Gastrocnemius medialis (tissue), 4 donors: ENCODE measurements around the gene NT5DC3. TPM values are rescaled to one million over a fixed set of nuclear protein-coding genes. Genes with fewer than 3 reads are reported as not detected.
A peak's percentile ranks its signal among the peaks of the same experiment; 100 is the strongest.

Experiments
- ATAC-seq, 2 donors: fragments of 150-250 bp; one replicate each; pipeline ENCODE4 v1.9.1; 2016
- DNase-seq, 2 donors: peaks; one replicate each; pipeline ENCODE4 v3.0.0-alpha.2; 2019
- H3K27ac ChIP-seq, 4 donors: fragments of 200-600 bp; sonication (generic); 1 replicate in 1 of 4; 2 replicates in 3 of 4; pipeline ENCODE4 v1.5.1; 2016 to 2018; ENCODE audit warnings: mild to moderate bottlenecking in 2 of 4, moderate library complexity in 1 of 4
- H3K27me3 ChIP-seq, 3 donors: fragments of 200-600 bp; sonication (generic) in 2 of 3; 1 replicate in 1 of 3; 2 replicates in 2 of 3; pipeline versions ENCODE4 v1.5.1 to v1.6.0; 2016 to 2019; ENCODE audit warnings: mild to moderate bottlenecking in 1 of 3, moderate library complexity in 1 of 3
- H3K36me3 ChIP-seq, 2 donors: fragments of 200-600 bp; sonication (generic) in 1 of 2; one replicate each; pipeline ENCODE4 v1.5.1; 2017 to 2018
- H3K4me1 ChIP-seq, 2 donors: fragments of 200-600 bp; sonication (generic) in 1 of 2; one replicate each; pipeline ENCODE4 v1.5.1; 2016 to 2017; ENCODE audit warnings: mild to moderate bottlenecking in 2 of 2
- H3K4me3 ChIP-seq, 4 donors: fragments of 200-600 bp; sonication (generic) in 3 of 4; 1 replicate in 1 of 4; 2 replicates in 3 of 4; pipeline ENCODE4 v1.5.1; 2016 to 2019; ENCODE audit warnings: mild to moderate bottlenecking in 2 of 4
- H3K9me3 ChIP-seq, 3 donors: fragments of 200-600 bp; sonication (generic) in 2 of 3; 1 replicate in 1 of 3; 2 replicates in 2 of 3; pipeline ENCODE4 v1.5.1; 2016 to 2019
- CTCF ChIP-seq, 5 experiments: fragments of 450-650 bp in 3 of 5; fragments of 200-600 bp in 2 of 5; sonication (generic) in 2 of 5; IDR thresholded peaks in 4 of 5; conservative IDR thresholded peaks in 1 of 5; 1 replicate in 4 of 5; 2 replicates in 1 of 5; pipeline ENCODE4 v1.5.1; 2016 to 2019; ENCODE audit warnings: antibody characterized with exemption in 5 of 5, mild to moderate bottlenecking in 3 of 5, moderate library complexity in 3 of 5
- POLR2A ChIP-seq, 2 donors: fragments of 450-650 bp; IDR thresholded peaks; one replicate each; pipeline ENCODE4 v1.6.1; 2017; ENCODE audit warnings: antibody characterized with exemption in 2 of 2, mild to moderate bottlenecking in 2 of 2, moderate library complexity in 2 of 2
- in situ Hi-C, 4 donors: fragments of 200-750 bp; cut with MboI; loops; one replicate each; pipeline versions ENCODE4 v1.15.0 to v1.8.0; 2017; ENCODE audit warnings: low sequenced_read_pairs in 4 of 4
- intact Hi-C: fragments of 100-400 bp; cut with DNase I; formaldehyde crosslinking; loops from one replicate; pipeline ENCODE4 v1.15.1; 2023; ENCODE audit warnings: low total_unique reads
- total RNA-seq, 4 donors: library from RNA; depleted of rRNA; stranded (reverse); fragments of >200 nt; gene quantifications; one replicate each; pipeline versions ENCODE4 v1.1.0 to v1.2.3, GENCODE V29; 2016

Gene NT5DC3
- total RNA-seq, 4 donors from 2014 or later, result 8.8 to 18.7 (median 13.9) TPM

- H3K36me3 ChIP-seq, result no peaks in the 10 kb centered on the region
- peak; percentile 85 to 90 for DNase-seq
- intact Hi-C loops (loop anchor here (1.0 kb wide), 1 partner anchor 75 kb away; no protein-coding TSS in a partner anchor), in situ Hi-C loops (loop anchor here in 2 of 4 donors (10.0 kb wide), 1 partner anchor 74 kb away; no protein-coding TSS in a partner anchor)
- peak; percentile 97 to 98 for ATAC-seq
- H3K27ac ChIP-seq, result peak overlapping the region; percentile 78 to 93 (median 79)
- no peaks in the 10 kb centered on the region for H3K9me3 ChIP-seq
- no peak for TF ChIP-seq CTCF (IDR thresholded peaks at IDR 0.05 in 4 of 5, conservative IDR thresholded peaks at IDR 0.05 in 1 of 5)
- TF ChIP-seq POLR2A (IDR thresholded peaks at IDR 0.05), result peak in 1 of 2 donors; percentile 35
- H3K4me3 ChIP-seq, result no peak overlapping the region
- H3K4me1 ChIP-seq, result peaks cover 6 to 13% of the 10 kb centered on the region in 2 donors
- no peaks in the 10 kb centered on the region for H3K27me3 ChIP-seq
Observed at GRCh38 chr12:103858953-103859601, 18.0 kb upstream of the NT5DC3 start.

GRCh38 chr12:103858335-103858734, 17.3 kb upstream of the NT5DC3 start:
- H3K4me3 ChIP-seq, result no peak overlapping the region
- DNase-seq, result no peak
- intact Hi-C loops (no loop called here), in situ Hi-C loops (loop anchor here in 2 of 4 donors (10.0 kb wide), 1 partner anchor 74 kb away; no protein-coding TSS in a partner anchor)
- ATAC-seq, result no peak
- no peaks in the 10 kb centered on the region for H3K36me3 ChIP-seq
- no peaks in the 10 kb centered on the region for H3K9me3 ChIP-seq
- TF ChIP-seq POLR2A (IDR thresholded peaks at IDR 0.05) (no peak), CTCF (IDR thresholded peaks at IDR 0.05 in 4 of 5, conservative IDR thresholded peaks at IDR 0.05 in 1 of 5) (no peak)
- H3K4me1 ChIP-seq, result peaks cover 6 to 13% of the 10 kb centered on the region in 2 donors
- H3K27ac ChIP-seq, result peak overlapping the region in 3 of 4 donors; percentile 78 to 93 (median 79)
- H3K27me3 ChIP-seq, result no peaks in the 10 kb centered on the region

- Histone ChIP-seq H3K4me3 (no peak overlapping the region), H3K36me3 (no peaks in the 10 kb centered on the region), H3K27me3 (no peaks in the 10 kb centered on the region), H3K9me3 (no peaks in the 10 kb centered on the region), H3K27ac (no peak overlapping the region), H3K4me1 (peaks cover 6 to 13% of the 10 kb centered on the region in 2 donors)
- ATAC-seq, result no peak
- DNase-seq, result no peak
- intact Hi-C loops, result no loop called here
- TF ChIP-seq CTCF (IDR thresholded peaks at IDR 0.05 in 4 of 5, conservative IDR thresholded peaks at IDR 0.05 in 1 of 5) (no peak), POLR2A (IDR thresholded peaks at IDR 0.05) (no peak)
- in situ Hi-C loops, result loop anchor here in 2 of 4 donors (10.0 kb wide), 1 partner anchor 72 kb away; no protein-coding TSS in a partner anchor
Observed at GRCh38 chr12:103857164-103857563, 16.1 kb upstream of the NT5DC3 start.

GRCh38 chr12:103855896-103856657, 15.0 kb upstream of the NT5DC3 start:
- intact Hi-C loops, result no loop called here
- H3K27me3 ChIP-seq, result no peaks in the 10 kb centered on the region
- H3K27ac ChIP-seq, result no peak overlapping the region
- H3K4me3 ChIP-seq, result no peak overlapping the region
- in situ Hi-C loops, result loop anchor here in 2 of 4 donors (10.0 kb wide), 1 partner anchor 71 kb away; no protein-coding TSS in a partner anchor
- no peaks in the 10 kb centered on the region for H3K9me3 ChIP-seq
- peaks cover 6 to 13% of the 10 kb centered on the region in 2 donors for H3K4me1 ChIP-seq
- no peak for TF ChIP-seq CTCF (IDR thresholded peaks at IDR 0.05 in 4 of 5, conservative IDR thresholded peaks at IDR 0.05 in 1 of 5)
- TF ChIP-seq POLR2A (IDR thresholded peaks at IDR 0.05), result no peak
- ATAC-seq, result no peak
- no peaks in the 10 kb centered on the region for H3K36me3 ChIP-seq
- DNase-seq, result no peak
